Jurkat, Clone E6-1 (cell line): ENCODE results near the gene CFAP210.
A peak's percentile ranks its signal among the peaks of the same experiment; 100 is the strongest.
"Not testable (repeated sequence)": the region's sequence is repeated elsewhere in the genome, so short reads cannot be mapped to it uniquely, and the experiment has no call there.

Source experiments
- DNase-seq: peaks from one replicate; pipeline ENCODE4 v3.0.0-alpha.2; 2011; ENCODE audit warnings: low read depth, low spot score
- H3K4me3 ChIP-seq: 2 replicates; pipeline ENCODE4 v1.5.1; 2011; ENCODE audit warnings: mild to moderate bottlenecking, low read length, control low read depth, moderate library complexity

Gene CFAP210

GRCh38 chr2:169714699-169715098 is 20.5 kb upstream of the CFAP210 start:
- no peak for DNase-seq

GRCh38 chr2:169713331-169713730 is 19.1 kb upstream of the CFAP210 start:
- no peak for DNase-seq

More at GRCh38 chr2:169714699-169715098, 20.5 kb upstream of the CFAP210 start:
- H3K4me3 ChIP-seq, result no peak overlapping the region

GRCh38 chr2:169712791-169713227 is 18.6 kb upstream of the CFAP210 start:
- no peak for DNase-seq
- no peak overlapping the region for H3K4me3 ChIP-seq

More at GRCh38 chr2:169713331-169713730, 19.1 kb upstream of the CFAP210 start:
- H3K4me3 ChIP-seq, result no peak overlapping the region

- no peak overlapping the region for H3K4me3 ChIP-seq
- DNase-seq, result no peak
Measured at GRCh38 chr2:169711751-169712509, 17.7 kb upstream of the CFAP210 start.

DNA sequence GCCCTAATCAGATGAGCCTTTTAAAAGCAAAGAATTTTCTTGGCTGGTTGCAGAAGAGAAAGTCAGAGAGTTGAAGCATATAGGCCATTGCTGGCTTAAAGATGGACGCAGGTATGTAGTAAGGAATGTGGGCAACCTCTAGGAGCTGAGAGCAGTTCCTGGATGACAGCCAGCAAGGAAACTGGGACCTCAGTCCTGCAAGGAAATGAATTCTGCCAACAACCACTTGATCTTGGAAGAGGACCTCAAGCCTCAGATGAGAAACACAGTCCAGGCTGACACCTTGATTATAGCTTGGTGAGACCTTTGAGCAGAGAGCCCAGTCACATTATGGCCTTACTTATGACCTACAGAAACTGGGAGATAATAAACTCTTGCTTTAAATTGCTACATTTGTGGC is 15.8 kb upstream of the CFAP210 start:
- H3K4me3 ChIP-seq, result no peak overlapping the region
- no peak for DNase-seq

DNA sequence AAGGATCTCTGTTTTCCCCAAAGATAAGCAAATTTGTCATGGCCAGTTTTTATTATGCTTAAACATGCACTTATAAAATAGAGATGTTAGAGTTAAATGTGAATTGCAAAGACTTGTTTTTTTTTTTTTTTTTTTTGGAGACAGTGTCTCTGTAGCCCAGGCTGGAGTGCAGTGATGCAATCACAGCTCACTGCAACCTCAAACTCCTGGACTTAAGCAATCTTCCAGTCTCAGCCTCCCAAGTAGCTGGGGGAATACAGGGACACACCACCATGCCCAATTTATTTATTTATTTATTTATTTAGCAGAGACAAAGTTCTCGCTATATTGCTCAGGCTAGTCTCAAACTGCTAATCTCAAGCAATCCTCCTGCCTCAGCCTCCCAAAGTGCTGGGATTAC is 15.1 kb upstream of the CFAP210 start:
- no peak overlapping the region for H3K4me3 ChIP-seq
- DNase-seq, result no peak

GRCh38 chr2:169707626-169708025 is 13.4 kb upstream of the CFAP210 start:
- H3K4me3 ChIP-seq, result no peak overlapping the region
- DNase-seq, result no peak

- no peak for DNase-seq
- H3K4me3 ChIP-seq, result no peak overlapping the region
Measured at GRCh38 chr2:169705927-169706326, 11.7 kb upstream of the CFAP210 start.

DNA sequence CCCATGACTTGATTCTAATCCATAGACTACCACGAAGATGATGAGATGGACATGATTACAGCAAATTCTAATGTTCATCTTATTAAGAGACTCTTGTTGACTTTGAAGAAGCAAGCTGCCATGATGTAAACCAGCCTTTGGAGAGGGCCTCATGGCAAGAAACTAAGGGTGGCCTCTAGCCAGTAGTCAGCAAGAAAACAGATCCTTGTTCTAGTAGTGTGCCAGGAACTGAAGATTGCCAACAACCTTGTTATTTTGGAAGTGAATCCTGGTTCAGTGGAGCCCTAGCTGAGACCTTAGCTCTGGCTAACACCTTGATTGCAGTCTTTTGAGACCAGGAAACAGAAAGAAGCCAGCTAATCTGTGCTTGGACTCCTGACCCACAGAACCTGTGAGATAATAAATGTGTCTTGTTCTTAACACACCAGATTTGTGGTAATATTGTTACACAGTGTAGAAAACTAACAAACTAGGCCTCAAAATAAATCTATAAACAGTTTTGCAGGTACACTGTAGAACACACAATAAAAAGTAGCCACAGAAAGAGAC is 10.0 kb upstream of the CFAP210 start:
- no peak overlapping the region for H3K4me3 ChIP-seq
- DNase-seq, result no peak

- no peak for DNase-seq
- no peak overlapping the region for H3K4me3 ChIP-seq
Measured at GRCh38 chr2:169702996-169703395, 8.8 kb upstream of the CFAP210 start.

GRCh38 chr2:169699173-169699572 is 5.0 kb upstream of the CFAP210 start:
- H3K4me3 ChIP-seq, DNase-seq: not testable (repeated sequence)

DNA sequence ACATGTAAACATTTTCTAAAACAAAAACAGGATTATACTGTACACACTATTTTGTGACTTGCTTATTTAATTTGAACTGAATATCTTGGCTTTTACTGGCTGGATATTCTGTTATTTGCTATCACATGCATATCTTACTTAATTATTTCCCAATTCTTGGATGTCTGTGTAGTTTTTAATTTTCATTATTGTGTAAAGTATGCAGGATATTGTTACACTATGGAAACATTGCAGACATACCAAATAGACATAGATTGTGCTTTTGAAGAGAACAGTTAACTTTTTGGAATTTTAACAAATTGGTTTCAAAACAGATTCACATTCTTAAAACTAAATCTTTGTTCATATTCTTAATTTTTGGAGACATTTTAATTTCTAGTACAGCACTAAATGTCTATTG is 2.2 kb upstream of the CFAP210 start:
- no peak for DNase-seq
- H3K4me3 ChIP-seq, result no peak overlapping the region

- H3K4me3 ChIP-seq, result peak overlapping the region; percentile 84
- DNase-seq, result no peak
Measured at GRCh38 chr2:169694894-169695260, 672 bp upstream of the CFAP210 start.

- no peak for DNase-seq
- peak overlapping the region; percentile 84 for H3K4me3 ChIP-seq
Measured at GRCh38 chr2:169693360-169693759, 845 bp downstream of the CFAP210 start.

DNA sequence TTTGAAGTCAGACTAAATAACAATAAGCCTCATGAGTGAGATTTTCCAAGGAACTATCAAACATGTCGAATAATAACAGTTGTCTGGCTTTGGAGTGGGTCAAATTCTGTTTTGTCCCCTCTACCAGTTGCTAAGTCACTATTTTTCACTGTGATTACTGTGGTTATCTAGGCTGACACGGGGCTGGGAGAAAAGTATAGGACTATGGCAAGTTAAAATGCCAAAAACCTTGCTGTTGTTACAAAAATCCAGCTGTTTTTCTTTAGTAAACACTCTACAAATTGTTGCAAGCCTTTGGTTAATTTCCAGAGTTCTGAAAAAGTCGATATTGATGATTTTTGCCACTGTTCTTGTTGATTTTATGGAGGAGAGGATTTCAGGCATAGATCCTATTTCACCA is 1.5 kb downstream of the CFAP210 start:
- DNase-seq, result no peak
- no peak overlapping the region for H3K4me3 ChIP-seq

DNA sequence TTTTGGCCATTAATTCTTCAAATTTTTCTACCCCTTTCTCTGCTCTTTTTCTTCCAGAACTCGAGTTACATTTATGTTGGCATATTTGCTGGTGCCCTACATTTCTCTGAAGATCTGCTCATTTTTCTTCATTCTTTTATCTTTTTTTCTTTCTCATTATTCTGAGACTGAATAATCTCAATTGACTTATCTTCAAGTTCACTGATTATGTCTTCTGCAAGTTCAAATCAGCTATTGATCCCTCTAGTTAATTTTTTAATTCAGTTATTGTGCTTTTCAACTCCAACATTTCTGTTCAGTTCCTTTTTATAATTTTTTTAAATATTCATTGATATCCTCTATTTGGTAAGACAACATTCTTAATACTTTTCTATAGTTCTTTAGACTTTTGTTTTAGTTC is 3.2 kb downstream of the CFAP210 start:
- no peak for DNase-seq
- H3K4me3 ChIP-seq, result no peak overlapping the region

DNA sequence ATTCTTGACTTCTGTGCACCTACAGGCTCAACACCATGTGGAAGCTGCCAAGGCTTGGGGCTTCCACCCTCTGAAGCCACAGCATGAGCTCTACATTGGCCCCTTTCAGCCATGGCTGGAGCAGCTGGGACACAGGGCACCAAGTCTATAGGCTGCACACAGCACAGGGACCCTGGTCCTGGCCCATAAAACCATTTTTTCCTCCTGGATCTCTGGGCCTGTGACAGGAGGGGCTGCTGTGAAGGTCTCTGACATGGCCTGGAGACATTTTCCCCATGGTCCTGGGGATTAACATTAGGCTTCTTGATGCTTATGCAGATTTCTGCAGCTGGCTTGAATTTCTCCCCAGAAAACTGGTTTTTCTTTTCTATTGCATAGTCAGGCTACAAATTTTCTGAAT is 6.3 kb downstream of the CFAP210 start:
- not testable (repeated sequence) for H3K4me3 ChIP-seq, DNase-seq

- not testable (repeated sequence) for DNase-seq, H3K4me3 ChIP-seq
Measured at GRCh38 chr2:169686825-169687224, 7.4 kb downstream of the CFAP210 start.

- not testable (repeated sequence) for H3K4me3 ChIP-seq, DNase-seq
Measured at GRCh38 chr2:169684712-169685111, 9.5 kb downstream of the CFAP210 start.

GRCh38 chr2:169684135-169684565 is 10.1 kb downstream of the CFAP210 start:
- no peak for DNase-seq
- no peak overlapping the region for H3K4me3 ChIP-seq
